ENCODE data around the gene ELFN1. TPM values are rescaled to one million over a fixed set of nuclear protein-coding genes. Genes with fewer than 3 reads are reported as not detected.
A peak's percentile ranks its signal among the peaks of the same experiment; 100 is the strongest.

The ELFN1 gene
- total and polyA plus RNA-seq, 8 donors: 0.20 to 0.94 (median 0.73) TPM

- 17 to 22% methylated on average over 19 to 22 of the region's 22 CpGs for WGBS, 2 donors
- H3K27me3 ChIP-seq: no peaks in the 10 kb centered on the region
- intact Hi-C loops (cut with DNase I): no loop called here
- H3K4me3 ChIP-seq: no peak overlapping the region
- ATAC-seq: peak; percentile 55 to 86 (median 73)
- peak in 5 of 6 donors; percentile 29 to 56 (median 45) for DNase-seq
- no peak overlapping the region for H3K27ac ChIP-seq
- no peaks in the 10 kb centered on the region for H3K4me1 ChIP-seq
- FAIRE-seq: no peak
- no peaks in the 10 kb centered on the region for H3K36me3 ChIP-seq
- no peaks in the 10 kb centered on the region for H3K9me3 ChIP-seq
- TF ChIP-seq CTCF (IDR thresholded peaks at IDR 0.05): no peak
These were observed 55.2 kb downstream of the ELFN1 start for GRCh38 chr7:1725199-1725690.

GRCh38 chr7:1725766-1726630 is 55.9 kb downstream of the ELFN1 start:
- no peaks in the 10 kb centered on the region for H3K27me3 ChIP-seq
- FAIRE-seq (no peak), DNase-seq (peak in 1 of 6 donors; percentile 46), ATAC-seq (no peak)
- 69 to 75% methylated on average over 25 of the region's 25 CpGs for WGBS, 2 donors
- no peak overlapping the region for H3K27ac ChIP-seq
- no peaks in the 10 kb centered on the region for H3K36me3 ChIP-seq
- intact Hi-C loops (cut with DNase I): no loop called here
- no peaks in the 10 kb centered on the region for H3K9me3 ChIP-seq
- TF ChIP-seq CTCF (IDR thresholded peaks at IDR 0.05): no peak
- no peaks in the 10 kb centered on the region for H3K4me1 ChIP-seq
- no peak overlapping the region for H3K4me3 ChIP-seq

- no peak for ATAC-seq
- H3K4me1 ChIP-seq: no peaks in the 10 kb centered on the region
- intact Hi-C loops (cut with DNase I): no loop called here
- TF ChIP-seq CTCF (IDR thresholded peaks at IDR 0.05): no peak
- no peak for FAIRE-seq
- H3K27me3 ChIP-seq: no peaks in the 10 kb centered on the region
- DNase-seq: no peak
- H3K4me3 ChIP-seq: no peak overlapping the region
- H3K36me3 ChIP-seq: no peaks in the 10 kb centered on the region
- 83 to 92% methylated on average over 2 of the region's 2 CpGs for WGBS, 2 donors
- no peak overlapping the region for H3K27ac ChIP-seq
- H3K9me3 ChIP-seq: no peaks in the 10 kb centered on the region
These were observed 57.0 kb downstream of the ELFN1 start for GRCh38 chr7:1727079-1727478.

GRCh38 chr7:1727812-1728570 is 57.9 kb downstream of the ELFN1 start:
- no peak overlapping the region for H3K4me3 ChIP-seq
- intact Hi-C loops (cut with DNase I): no loop called here
- H3K4me1 ChIP-seq: no peaks in the 10 kb centered on the region
- 80 to 83% methylated on average over 15 of the region's 15 CpGs for WGBS, 2 donors
- H3K36me3 ChIP-seq: no peaks in the 10 kb centered on the region
- no peak for TF ChIP-seq CTCF (IDR thresholded peaks at IDR 0.05)
- no peak overlapping the region for H3K27ac ChIP-seq
- H3K27me3 ChIP-seq: no peaks in the 10 kb centered on the region
- no peak for FAIRE-seq
- H3K9me3 ChIP-seq: no peaks in the 10 kb centered on the region
- ATAC-seq: no peak
- DNase-seq: peak in 1 of 6 donors; percentile 30
